ENCODE measurements around the gene SHOC2. TPM values are rescaled to one million over a fixed set of nuclear protein-coding genes. Genes with fewer than 3 reads are reported as not detected.

Gene SHOC2
- total and polyA plus RNA-seq, 2 experiments from 2014 or later, result 23.3 to 33.3 TPM

DNA sequence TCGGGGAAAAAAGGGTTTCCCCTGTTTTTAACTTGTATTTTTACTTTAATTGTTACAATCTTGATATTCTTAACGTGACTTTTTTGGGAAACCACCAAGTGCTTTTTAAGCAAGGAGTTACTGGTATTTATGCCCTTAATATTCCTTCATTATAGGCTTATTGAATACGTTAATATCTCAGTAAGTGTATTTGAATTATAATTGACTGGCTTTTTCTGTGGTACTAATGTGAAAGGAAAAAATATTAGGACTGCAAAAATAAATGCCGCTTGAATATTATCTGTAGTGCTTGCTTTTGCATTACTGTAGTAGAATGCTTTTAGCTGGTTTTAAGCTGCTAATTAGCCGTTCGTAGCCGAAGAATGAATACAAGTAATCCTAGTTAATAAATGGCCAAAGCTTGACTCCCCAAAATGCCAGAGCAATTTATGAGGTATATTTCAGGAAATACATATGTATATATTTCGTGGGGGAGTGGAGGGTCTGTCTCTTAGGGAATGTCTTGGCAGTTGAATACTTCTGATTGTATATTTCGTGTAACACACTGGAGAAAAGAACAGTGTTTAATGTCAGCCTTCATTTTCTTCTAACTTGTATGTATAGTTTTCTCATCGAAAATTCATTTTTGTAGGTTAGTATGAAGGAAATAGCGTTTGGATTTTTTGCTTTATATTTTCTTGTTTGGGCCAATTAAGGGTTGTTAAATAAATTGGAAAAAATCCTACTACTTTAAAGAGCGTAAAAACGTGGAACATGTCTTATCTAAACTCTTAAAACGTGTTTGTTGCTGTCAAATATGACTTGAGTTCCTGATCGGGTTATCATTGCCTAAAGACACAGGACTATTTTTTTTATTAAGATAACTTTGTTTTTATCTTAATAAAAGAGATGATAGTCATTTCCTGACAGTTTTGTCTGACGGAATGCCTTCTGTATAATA is 46.1 kb upstream of the SHOC2 start (continued):
- TF ChIP-seq, protein P1, sequence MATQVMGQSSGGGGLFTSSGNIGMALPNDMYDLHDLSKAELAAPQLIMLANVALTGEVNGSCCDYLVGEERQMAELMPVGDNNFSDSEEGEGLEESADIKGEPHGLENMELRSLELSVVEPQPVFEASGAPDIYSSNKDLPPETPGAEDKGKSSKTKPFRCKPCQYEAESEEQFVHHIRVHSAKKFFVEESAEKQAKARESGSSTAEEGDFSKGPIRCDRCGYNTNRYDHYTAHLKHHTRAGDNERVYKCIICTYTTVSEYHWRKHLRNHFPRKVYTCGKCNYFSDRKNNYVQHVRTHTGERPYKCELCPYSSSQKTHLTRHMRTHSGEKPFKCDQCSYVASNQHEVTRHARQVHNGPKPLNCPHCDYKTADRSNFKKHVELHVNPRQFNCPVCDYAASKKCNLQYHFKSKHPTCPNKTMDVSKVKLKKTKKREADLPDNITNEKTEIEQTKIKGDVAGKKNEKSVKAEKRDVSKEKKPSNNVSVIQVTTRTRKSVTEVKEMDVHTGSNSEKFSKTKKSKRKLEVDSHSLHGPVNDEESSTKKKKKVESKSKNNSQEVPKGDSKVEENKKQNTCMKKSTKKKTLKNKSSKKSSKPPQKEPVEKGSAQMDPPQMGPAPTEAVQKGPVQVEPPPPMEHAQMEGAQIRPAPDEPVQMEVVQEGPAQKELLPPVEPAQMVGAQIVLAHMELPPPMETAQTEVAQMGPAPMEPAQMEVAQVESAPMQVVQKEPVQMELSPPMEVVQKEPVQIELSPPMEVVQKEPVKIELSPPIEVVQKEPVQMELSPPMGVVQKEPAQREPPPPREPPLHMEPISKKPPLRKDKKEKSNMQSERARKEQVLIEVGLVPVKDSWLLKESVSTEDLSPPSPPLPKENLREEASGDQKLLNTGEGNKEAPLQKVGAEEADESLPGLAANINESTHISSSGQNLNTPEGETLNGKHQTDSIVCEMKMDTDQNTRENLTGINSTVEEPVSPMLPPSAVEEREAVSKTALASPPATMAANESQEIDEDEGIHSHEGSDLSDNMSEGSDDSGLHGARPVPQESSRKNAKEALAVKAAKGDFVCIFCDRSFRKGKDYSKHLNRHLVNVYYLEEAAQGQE (IDR thresholded peaks at IDR 0.05; ENCODE audit: unreplicated experiment), result no peak
- TF ChIP-seq EZH2phosphoT487 (IDR thresholded peaks at IDR 0.05; ENCODE audit: unreplicated experiment) (no peak), NANOG (IDR thresholded peaks at IDR 0.05; ENCODE audit: borderline replicate concordance) (no peak), CREB1 (CRISPR knock-in tag; IDR thresholded peaks at IDR 0.05; ENCODE audit: low read depth) (no peak), EZH2 (IDR thresholded peaks at IDR 0.05; ENCODE audit: low read depth, unreplicated experiment) (no peak), ZNF114 (CRISPR knock-in tag; IDR thresholded peaks at IDR 0.05) (no peak), JUNB (IDR thresholded peaks at IDR 0.05; ENCODE audit: unreplicated experiment) (no peak)
- TF ChIP-seq, protein P2, sequence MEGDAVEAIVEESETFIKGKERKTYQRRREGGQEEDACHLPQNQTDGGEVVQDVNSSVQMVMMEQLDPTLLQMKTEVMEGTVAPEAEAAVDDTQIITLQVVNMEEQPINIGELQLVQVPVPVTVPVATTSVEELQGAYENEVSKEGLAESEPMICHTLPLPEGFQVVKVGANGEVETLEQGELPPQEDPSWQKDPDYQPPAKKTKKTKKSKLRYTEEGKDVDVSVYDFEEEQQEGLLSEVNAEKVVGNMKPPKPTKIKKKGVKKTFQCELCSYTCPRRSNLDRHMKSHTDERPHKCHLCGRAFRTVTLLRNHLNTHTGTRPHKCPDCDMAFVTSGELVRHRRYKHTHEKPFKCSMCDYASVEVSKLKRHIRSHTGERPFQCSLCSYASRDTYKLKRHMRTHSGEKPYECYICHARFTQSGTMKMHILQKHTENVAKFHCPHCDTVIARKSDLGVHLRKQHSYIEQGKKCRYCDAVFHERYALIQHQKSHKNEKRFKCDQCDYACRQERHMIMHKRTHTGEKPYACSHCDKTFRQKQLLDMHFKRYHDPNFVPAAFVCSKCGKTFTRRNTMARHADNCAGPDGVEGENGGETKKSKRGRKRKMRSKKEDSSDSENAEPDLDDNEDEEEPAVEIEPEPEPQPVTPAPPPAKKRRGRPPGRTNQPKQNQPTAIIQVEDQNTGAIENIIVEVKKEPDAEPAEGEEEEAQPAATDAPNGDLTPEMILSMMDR (conservative IDR thresholded peaks at IDR 0.05; ENCODE audit: low read depth in 2 of 2), result no peak

DNA sequence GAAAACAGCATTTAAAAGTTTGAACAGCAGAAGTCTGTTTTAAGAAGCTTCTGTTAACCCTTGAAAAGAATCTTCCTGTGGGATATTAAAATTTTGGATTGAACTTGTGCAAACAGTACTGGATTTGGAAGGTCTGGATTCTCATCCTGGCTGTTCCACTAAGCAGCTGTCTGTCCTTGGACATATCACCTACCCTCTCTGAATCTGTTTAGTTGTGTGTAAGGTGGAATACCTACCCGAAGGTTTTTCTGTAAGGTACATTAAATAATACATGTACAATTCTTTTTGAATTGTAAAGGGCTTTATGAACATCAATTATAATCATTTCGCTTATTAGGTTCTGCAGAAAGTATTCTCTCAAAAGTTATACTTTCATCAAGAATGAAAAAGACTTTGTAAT is 45.5 kb upstream of the SHOC2 start:
- peak overlapping the region; percentile 61; the same call in 1 of the 2 replicates for H3K4me3 ChIP-seq
- peak overlapping the region; percentile 80 for H3K4me2 ChIP-seq
- H3K4me1 ChIP-seq (ENCODE audit: insufficient read depth), result peaks cover 22% of the 10 kb centered on the region
- no peak overlapping the region for H3K27ac ChIP-seq (ENCODE audit: low read depth)
- TF ChIP-seq ZNF331 (CRISPR knock-in tag; IDR thresholded peaks at IDR 0.05; ENCODE audit: low read depth) (no peak), POLR2AphosphoS5 (IDR thresholded peaks at IDR 0.05; ENCODE audit: low read depth) (no peak), ZNF114 (CRISPR knock-in tag; IDR thresholded peaks at IDR 0.05) (no peak), EZH2 (IDR thresholded peaks at IDR 0.05; ENCODE audit: low read depth, unreplicated experiment) (no peak), CREB1 (CRISPR knock-in tag; IDR thresholded peaks at IDR 0.05; ENCODE audit: low read depth) (no peak), JUNB (IDR thresholded peaks at IDR 0.05; ENCODE audit: unreplicated experiment) (no peak)
- TF ChIP-seq, protein P3, sequence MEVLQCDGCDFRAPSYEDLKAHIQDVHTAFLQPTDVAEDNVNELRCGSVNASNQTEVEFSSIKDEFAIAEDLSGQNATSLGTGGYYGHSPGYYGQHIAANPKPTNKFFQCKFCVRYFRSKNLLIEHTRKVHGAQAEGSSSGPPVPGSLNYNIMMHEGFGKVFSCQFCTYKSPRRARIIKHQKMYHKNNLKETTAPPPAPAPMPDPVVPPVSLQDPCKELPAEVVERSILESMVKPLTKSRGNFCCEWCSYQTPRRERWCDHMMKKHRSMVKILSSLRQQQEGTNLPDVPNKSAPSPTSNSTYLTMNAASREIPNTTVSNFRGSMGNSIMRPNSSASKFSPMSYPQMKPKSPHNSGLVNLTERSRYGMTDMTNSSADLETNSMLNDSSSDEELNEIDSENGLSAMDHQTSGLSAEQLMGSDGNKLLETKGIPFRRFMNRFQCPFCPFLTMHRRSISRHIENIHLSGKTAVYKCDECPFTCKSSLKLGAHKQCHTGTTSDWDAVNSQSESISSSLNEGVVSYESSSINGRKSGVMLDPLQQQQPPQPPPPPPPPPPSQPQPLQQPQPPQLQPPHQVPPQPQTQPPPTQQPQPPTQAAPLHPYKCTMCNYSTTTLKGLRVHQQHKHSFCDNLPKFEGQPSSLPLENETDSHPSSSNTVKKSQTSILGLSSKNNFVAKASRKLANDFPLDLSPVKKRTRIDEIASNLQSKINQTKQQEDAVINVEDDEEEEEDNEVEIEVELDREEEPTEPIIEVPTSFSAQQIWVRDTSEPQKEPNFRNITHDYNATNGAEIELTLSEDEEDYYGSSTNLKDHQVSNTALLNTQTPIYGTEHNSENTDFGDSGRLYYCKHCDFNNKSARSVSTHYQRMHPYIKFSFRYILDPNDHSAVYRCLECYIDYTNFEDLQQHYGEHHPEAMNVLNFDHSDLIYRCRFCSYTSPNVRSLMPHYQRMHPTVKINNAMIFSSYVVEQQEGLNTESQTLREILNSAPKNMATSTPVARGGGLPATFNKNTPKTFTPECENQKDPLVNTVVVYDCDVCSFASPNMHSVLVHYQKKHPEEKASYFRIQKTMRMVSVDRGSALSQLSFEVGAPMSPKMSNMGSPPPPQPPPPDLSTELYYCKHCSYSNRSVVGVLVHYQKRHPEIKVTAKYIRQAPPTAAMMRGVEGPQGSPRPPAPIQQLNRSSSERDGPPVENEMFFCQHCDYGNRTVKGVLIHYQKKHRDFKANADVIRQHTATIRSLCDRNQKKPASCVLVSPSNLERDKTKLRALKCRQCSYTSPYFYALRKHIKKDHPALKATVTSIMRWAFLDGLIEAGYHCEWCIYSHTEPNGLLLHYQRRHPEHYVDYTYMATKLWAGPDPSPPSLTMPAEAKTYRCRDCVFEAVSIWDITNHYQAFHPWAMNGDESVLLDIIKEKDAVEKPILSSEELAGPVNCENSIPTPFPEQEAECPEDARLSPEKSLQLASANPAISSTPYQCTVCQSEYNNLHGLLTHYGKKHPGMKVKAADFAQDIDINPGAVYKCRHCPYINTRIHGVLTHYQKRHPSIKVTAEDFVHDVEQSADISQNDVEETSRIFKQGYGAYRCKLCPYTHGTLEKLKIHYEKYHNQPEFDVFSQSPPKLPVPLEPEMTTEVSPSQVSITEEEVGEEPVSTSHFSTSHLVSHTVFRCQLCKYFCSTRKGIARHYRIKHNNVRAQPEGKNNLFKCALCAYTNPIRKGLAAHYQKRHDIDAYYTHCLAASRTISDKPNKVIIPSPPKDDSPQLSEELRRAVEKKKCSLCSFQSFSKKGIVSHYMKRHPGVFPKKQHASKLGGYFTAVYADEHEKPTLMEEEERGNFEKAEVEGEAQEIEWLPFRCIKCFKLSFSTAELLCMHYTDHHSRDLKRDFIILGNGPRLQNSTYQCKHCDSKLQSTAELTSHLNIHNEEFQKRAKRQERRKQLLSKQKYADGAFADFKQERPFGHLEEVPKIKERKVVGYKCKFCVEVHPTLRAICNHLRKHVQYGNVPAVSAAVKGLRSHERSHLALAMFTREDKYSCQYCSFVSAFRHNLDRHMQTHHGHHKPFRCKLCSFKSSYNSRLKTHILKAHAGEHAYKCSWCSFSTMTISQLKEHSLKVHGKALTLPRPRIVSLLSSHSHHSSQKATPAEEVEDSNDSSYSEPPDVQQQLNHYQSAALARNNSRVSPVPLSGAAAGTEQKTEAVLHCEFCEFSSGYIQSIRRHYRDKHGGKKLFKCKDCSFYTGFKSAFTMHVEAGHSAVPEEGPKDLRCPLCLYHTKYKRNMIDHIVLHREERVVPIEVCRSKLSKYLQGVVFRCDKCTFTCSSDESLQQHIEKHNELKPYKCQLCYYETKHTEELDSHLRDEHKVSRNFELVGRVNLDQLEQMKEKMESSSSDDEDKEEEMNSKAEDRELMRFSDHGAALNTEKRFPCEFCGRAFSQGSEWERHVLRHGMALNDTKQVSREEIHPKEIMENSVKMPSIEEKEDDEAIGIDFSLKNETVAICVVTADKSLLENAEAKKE (CRISPR knock-in tag; IDR thresholded peaks at IDR 0.05), result no peak
- H3K36me3 Mint-ChIP-seq (ENCODE audit: low read depth), result no peaks in the 10 kb centered on the region; the same call in 2 of the 3 replicates
- no peaks in the 10 kb centered on the region for H3K9me2 ChIP-seq (ENCODE audit: insufficient read depth)
- H3K27me3 ChIP-seq (ENCODE audit: insufficient read depth), result no peaks in the 10 kb centered on the region
- peak overlapping the region; percentile 58 for H3K4me3 Mint-ChIP-seq
- H3K79me2 ChIP-seq (replicated peaks; ENCODE audit: insufficient read depth), result peaks cover 13% of the 10 kb centered on the region
- H3K27ac Mint-ChIP-seq, result no peak overlapping the region
- no peaks in the 10 kb centered on the region for H3F3A ChIP-seq (replicated peaks; ENCODE audit: low read depth)
- no peaks in the 10 kb centered on the region for H3K9me3 Mint-ChIP-seq
- peaks cover 19% of the 10 kb centered on the region for H3K4me1 Mint-ChIP-seq
- no peak overlapping the region for H2AFZ ChIP-seq
- DNase-seq (ENCODE audit: low spot score), result no peak
- H3K27me3 Mint-ChIP-seq (ENCODE audit: insufficient read depth, low read depth, poor library complexity), result peaks cover 3% of the 10 kb centered on the region
- no peak for ATAC-seq
- H3K36me3 ChIP-seq (ENCODE audit: insufficient read depth), result no peaks in the 10 kb centered on the region
- H4K20me1 ChIP-seq (replicated peaks; ENCODE audit: insufficient read depth), result no peaks in the 10 kb centered on the region
